ENCODE data around the gene FFAR1.

Gene FFAR1

GRCh38 chr19:35392742-35393715, 45.3 kb downstream of the FFAR1 start:
- TF ChIP-seq CTCF (conservative IDR thresholded peaks at IDR 0.05) (no peak), ZFX (IDR thresholded peaks at IDR 0.05) (no peak)
- H3K27ac ChIP-seq = no peak overlapping the region

GRCh38 chr19:35395382-35396199, 47.9 kb downstream of the FFAR1 start:
- TF ChIP-seq CTCF (conservative IDR thresholded peaks at IDR 0.05) = no peak
- no peak overlapping the region for H3K27ac ChIP-seq

- TF ChIP-seq CTCF (conservative IDR thresholded peaks at IDR 0.05) = no peak
- no peak for TF ChIP-seq ZFX (IDR thresholded peaks at IDR 0.05)
These were observed 48.7 kb downstream of the FFAR1 start for GRCh38 chr19:35396240-35396885.

GRCh38 chr19:35397064-35397463, 49.4 kb downstream of the FFAR1 start:
- no peak overlapping the region for H3K27ac ChIP-seq
- TF ChIP-seq CTCF (conservative IDR thresholded peaks at IDR 0.05) (no peak), ZFX (IDR thresholded peaks at IDR 0.05) (no peak)

More at GRCh38 chr19:35396240-35396885, 48.7 kb downstream of the FFAR1 start:
- H3K27ac ChIP-seq = no peak overlapping the region

Data from C4-2B (cell line).